ENCODE measurements around the gene ATG7.
"Not testable (repeated sequence)": the region's sequence is repeated elsewhere in the genome, so short reads cannot be mapped to it uniquely, and the experiment has no call there.

Gene ATG7

DNA sequence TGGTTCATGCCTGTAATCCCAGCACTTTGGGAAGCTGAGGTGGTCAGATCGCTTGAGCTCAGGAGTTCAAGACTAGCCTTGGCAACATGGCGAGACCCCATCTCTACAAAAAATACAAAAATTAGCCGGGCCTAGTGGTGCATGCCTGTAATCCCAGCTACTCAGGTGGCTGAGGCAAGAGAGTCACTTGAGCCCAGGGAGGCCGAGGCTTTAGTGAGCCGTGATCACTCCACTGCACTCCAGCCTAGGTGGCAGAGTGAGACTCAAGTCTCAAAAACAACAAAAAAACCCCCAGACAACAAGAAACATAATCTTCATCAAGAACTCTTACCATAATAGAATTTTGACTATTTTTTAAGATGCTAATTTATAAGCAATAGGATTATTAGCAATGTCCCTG lies 253.9 kb downstream of the ATG7 start:
- H3K4me1 ChIP-seq; H3K4me3 ChIP-seq; H3K27me3 ChIP-seq (ENCODE audit: low read depth); DNase-seq (ENCODE audit: low spot score in 2 of 2); H3K9me3 ChIP-seq; H3K36me3 ChIP-seq (replicated peaks); in situ Hi-C loops (cut with MboI; ENCODE audit: low sequenced_read_pairs): not testable (repeated sequence)

DNA sequence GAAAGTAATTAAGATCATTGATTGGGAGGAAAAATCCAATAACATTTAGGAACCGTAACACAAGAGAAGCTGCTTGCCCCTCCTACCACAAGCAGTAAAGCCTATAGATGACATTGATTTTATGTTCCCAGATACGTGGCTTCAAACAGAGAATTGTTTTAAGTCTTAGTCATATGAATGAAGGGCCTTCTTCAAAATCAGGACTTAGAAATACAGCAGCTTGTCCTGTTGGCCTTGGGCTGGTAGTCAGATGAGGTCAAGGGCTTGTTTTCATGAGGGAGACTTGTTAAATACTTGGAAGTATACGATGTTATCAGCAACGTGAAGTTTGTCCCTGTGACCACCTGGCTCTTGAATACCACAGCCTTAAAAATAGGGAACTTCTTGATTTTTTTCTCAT lies 257.1 kb downstream of the ATG7 start:
- no peak for DNase-seq (ENCODE audit: low spot score in 2 of 2)
- H3K4me3 ChIP-seq, result no peak overlapping the region
- H3K9me3 ChIP-seq, result no peaks in the 10 kb centered on the region
- no peaks in the 10 kb centered on the region for H3K4me1 ChIP-seq
- H3K27me3 ChIP-seq (ENCODE audit: low read depth), result no peaks in the 10 kb centered on the region
- H3K36me3 ChIP-seq (replicated peaks), result no peaks in the 10 kb centered on the region
- in situ Hi-C loops (cut with MboI; ENCODE audit: low sequenced_read_pairs), result no loop called here

DNA sequence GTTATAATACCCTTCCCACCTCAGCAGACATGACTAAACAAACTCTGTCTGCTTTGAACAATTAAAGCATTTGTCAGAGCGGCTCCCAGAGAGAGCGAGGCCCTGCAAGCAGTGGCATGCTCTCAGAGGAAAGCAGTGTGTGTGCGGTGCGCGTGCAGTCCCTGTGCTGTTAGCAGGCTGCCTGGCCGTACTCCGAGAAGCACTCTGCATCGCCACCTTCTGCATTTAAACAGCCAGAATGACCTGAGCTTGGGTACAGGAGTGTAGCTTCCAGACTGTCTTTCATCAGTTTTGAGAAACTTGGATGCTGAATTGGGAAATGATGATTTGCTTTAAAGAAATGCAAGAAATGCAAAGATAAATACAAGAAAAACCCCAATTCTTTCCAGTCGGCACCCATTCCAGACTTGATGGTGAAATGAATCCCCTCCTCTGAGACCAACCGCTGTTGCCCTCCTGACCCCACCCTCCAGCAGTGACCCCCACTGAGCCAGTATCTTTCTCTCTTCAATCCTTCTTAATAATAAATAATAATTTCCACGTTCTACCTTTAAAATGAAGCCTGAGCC lies 258.0 kb downstream of the ATG7 start:
- in situ Hi-C loops (cut with MboI; ENCODE audit: low sequenced_read_pairs), result no loop called here
- H3K4me3 ChIP-seq, result no peak overlapping the region
- DNase-seq (ENCODE audit: low spot score in 2 of 2), result no peak
- H3K4me1 ChIP-seq, result no peaks in the 10 kb centered on the region
- no peaks in the 10 kb centered on the region for H3K27me3 ChIP-seq (ENCODE audit: low read depth)
- no peaks in the 10 kb centered on the region for H3K9me3 ChIP-seq
- H3K36me3 ChIP-seq (replicated peaks), result no peaks in the 10 kb centered on the region

- in situ Hi-C loops (cut with MboI; ENCODE audit: low sequenced_read_pairs), result no loop called here
- DNase-seq (ENCODE audit: low spot score in 2 of 2), result no peak
- H3K4me3 ChIP-seq, result no peak overlapping the region
- no peaks in the 10 kb centered on the region for H3K27me3 ChIP-seq (ENCODE audit: low read depth)
- H3K4me1 ChIP-seq, result no peaks in the 10 kb centered on the region
- H3K9me3 ChIP-seq, result no peaks in the 10 kb centered on the region
- H3K36me3 ChIP-seq (replicated peaks), result no peaks in the 10 kb centered on the region
These were observed 260.8 kb downstream of the ATG7 start for GRCh38 chr3:11532931-11533391.

- no peaks in the 10 kb centered on the region for H3K4me1 ChIP-seq
- no peaks in the 10 kb centered on the region for H3K9me3 ChIP-seq
- H3K27me3 ChIP-seq (ENCODE audit: low read depth), result no peaks in the 10 kb centered on the region
- no peak overlapping the region for H3K4me3 ChIP-seq
- H3K36me3 ChIP-seq (replicated peaks), result no peaks in the 10 kb centered on the region
- DNase-seq (ENCODE audit: low spot score in 2 of 2), result no peak
- in situ Hi-C loops (cut with MboI; ENCODE audit: low sequenced_read_pairs), result no loop called here
These were observed 262.0 kb downstream of the ATG7 start for GRCh38 chr3:11534011-11534792.

GRCh38 chr3:11534793-11535101 lies 262.6 kb downstream of the ATG7 start:
- H3K4me3 ChIP-seq, result no peak overlapping the region
- no peaks in the 10 kb centered on the region for H3K4me1 ChIP-seq
- H3K27me3 ChIP-seq (ENCODE audit: low read depth), result no peaks in the 10 kb centered on the region
- no peaks in the 10 kb centered on the region for H3K36me3 ChIP-seq (replicated peaks)
- H3K9me3 ChIP-seq, result no peaks in the 10 kb centered on the region
- no peak for DNase-seq (ENCODE audit: low spot score in 2 of 2)
- in situ Hi-C loops (cut with MboI; ENCODE audit: low sequenced_read_pairs), result no loop called here

GRCh38 chr3:11535243-11535960 lies 263.2 kb downstream of the ATG7 start:
- in situ Hi-C loops (cut with MboI; ENCODE audit: low sequenced_read_pairs), result no loop called here
- H3K4me1 ChIP-seq, result no peaks in the 10 kb centered on the region
- H3K4me3 ChIP-seq, result no peak overlapping the region
- H3K36me3 ChIP-seq (replicated peaks), result no peaks in the 10 kb centered on the region
- no peaks in the 10 kb centered on the region for H3K27me3 ChIP-seq (ENCODE audit: low read depth)
- DNase-seq (ENCODE audit: low spot score in 2 of 2), result no peak
- no peaks in the 10 kb centered on the region for H3K9me3 ChIP-seq

DNA sequence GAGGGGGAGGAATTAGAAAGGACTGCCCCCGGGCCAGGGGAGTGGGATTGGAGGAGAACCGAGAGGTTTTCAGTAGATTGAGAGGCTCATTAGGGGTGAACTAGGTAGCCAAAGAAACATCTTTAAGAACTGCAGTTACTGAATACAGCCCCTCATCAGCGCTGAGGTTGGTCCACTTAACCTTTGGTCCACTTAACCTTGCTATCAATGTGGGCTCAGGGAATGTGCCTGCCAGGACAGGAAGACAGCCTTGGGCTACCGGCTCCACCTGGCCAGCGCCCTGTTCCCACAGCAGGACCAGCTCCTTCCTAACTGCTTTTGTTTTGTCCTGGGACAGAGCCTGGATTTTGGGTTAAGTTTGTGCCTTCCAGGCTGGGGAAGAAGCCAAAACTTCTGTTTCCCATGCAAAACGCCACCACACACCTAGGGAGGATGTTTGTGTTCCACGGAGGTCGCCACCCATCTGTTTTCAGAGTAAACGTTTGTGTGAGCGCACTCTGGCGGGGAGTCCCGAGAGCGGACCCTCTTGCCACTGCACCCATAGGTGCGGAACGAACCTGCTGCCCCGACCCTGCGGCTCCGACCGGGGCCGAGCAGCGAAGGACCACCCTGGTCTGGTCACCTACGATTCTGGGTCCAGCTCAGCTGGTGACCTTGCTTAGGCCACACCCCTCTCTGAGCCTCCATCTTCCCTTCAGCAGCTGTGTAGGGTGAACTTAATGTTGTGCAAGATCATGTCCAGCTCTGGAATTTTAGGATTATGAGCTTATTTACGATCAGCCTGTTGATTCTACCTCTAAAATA lies 264.1 kb downstream of the ATG7 start:
- in situ Hi-C loops (cut with MboI; ENCODE audit: low sequenced_read_pairs), result no loop called here
- DNase-seq (ENCODE audit: low spot score in 2 of 2), result no peak
- H3K36me3 ChIP-seq (replicated peaks), result no peaks in the 10 kb centered on the region
- no peaks in the 10 kb centered on the region for H3K9me3 ChIP-seq
- H3K27me3 ChIP-seq (ENCODE audit: low read depth), result no peaks in the 10 kb centered on the region
- no peak overlapping the region for H3K4me3 ChIP-seq
- H3K4me1 ChIP-seq, result no peaks in the 10 kb centered on the region

- H3K4me1 ChIP-seq, result no peaks in the 10 kb centered on the region
- in situ Hi-C loops (cut with MboI; ENCODE audit: low sequenced_read_pairs), result no loop called here
- no peak for DNase-seq (ENCODE audit: low spot score in 2 of 2)
- no peaks in the 10 kb centered on the region for H3K27me3 ChIP-seq (ENCODE audit: low read depth)
- no peak overlapping the region for H3K4me3 ChIP-seq
- no peaks in the 10 kb centered on the region for H3K36me3 ChIP-seq (replicated peaks)
- H3K9me3 ChIP-seq, result no peaks in the 10 kb centered on the region
These were observed 264.9 kb downstream of the ATG7 start for GRCh38 chr3:11536936-11537612.

- no peaks in the 10 kb centered on the region for H3K36me3 ChIP-seq (replicated peaks)
- in situ Hi-C loops (cut with MboI; ENCODE audit: low sequenced_read_pairs), result no loop called here
- no peaks in the 10 kb centered on the region for H3K4me1 ChIP-seq
- no peak for DNase-seq (ENCODE audit: low spot score in 2 of 2)
- H3K4me3 ChIP-seq, result no peak overlapping the region
- no peaks in the 10 kb centered on the region for H3K27me3 ChIP-seq (ENCODE audit: low read depth)
- H3K9me3 ChIP-seq, result no peaks in the 10 kb centered on the region
These were observed 266.4 kb downstream of the ATG7 start for GRCh38 chr3:11538581-11538980.

- no peak overlapping the region for H3K4me3 ChIP-seq
- in situ Hi-C loops (cut with MboI; ENCODE audit: low sequenced_read_pairs), result no loop called here
- H3K4me1 ChIP-seq, result no peaks in the 10 kb centered on the region
- H3K9me3 ChIP-seq, result no peaks in the 10 kb centered on the region
- no peak for DNase-seq (ENCODE audit: low spot score in 2 of 2)
- H3K27me3 ChIP-seq (ENCODE audit: low read depth), result no peaks in the 10 kb centered on the region
- H3K36me3 ChIP-seq (replicated peaks), result no peaks in the 10 kb centered on the region
These were observed 267.0 kb downstream of the ATG7 start for GRCh38 chr3:11539218-11539617.

- H3K36me3 ChIP-seq (replicated peaks), result no peaks in the 10 kb centered on the region
- H3K4me1 ChIP-seq, result no peaks in the 10 kb centered on the region
- H3K27me3 ChIP-seq (ENCODE audit: low read depth), result no peaks in the 10 kb centered on the region
- in situ Hi-C loops (cut with MboI; ENCODE audit: low sequenced_read_pairs), result no loop called here
- H3K4me3 ChIP-seq, result no peak overlapping the region
- no peak for DNase-seq (ENCODE audit: low spot score in 2 of 2)
- no peaks in the 10 kb centered on the region for H3K9me3 ChIP-seq
These were observed 267.5 kb downstream of the ATG7 start for GRCh38 chr3:11539677-11540076.
